WI38 (cell line): ENCODE data around the gene E2F8.

Experiments
- H3K4me3 ChIP-seq: 2 replicates; pipeline ENCODE4 v1.5.1; 2011; ENCODE audit warnings: low read depth, mild to moderate bottlenecking, control low read depth, low read length
- CTCF ChIP-seq: IDR thresholded peaks from 2 replicates; pipeline ENCODE4 v1.5.1; 2012; ENCODE audit warnings: low read depth, mild to moderate bottlenecking, control low read depth, low read length

E2F8 gene

DNA sequence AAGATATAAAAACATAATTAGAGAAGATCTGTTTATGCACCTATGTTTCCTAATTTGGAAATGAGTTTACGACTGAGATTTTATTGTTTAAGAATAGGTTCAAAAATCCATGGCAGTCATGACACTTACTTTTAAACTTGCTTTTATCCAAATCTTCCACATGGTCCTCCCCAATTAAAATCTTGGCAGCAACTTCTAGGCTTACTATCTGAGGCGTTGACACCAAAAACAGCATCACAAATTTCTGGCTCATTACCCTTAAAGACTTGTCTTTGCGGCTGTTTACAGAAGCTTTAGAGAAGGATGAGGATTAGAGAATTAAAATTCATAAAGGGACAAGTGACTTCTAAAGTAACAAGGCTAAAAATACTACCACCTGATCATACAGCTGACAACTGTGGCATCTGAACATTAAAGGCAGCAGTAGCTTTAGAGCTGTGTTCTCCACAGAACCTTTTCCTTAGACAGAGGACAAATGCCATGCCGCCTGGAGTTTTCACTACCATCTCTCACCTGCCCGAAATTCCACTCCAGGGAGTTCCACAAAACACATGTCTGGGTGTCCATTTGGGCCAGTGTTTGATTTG is 6.4 kb downstream of the E2F8 start:
- no peak overlapping the region for H3K4me3 ChIP-seq
- no peak for TF ChIP-seq CTCF

DNA sequence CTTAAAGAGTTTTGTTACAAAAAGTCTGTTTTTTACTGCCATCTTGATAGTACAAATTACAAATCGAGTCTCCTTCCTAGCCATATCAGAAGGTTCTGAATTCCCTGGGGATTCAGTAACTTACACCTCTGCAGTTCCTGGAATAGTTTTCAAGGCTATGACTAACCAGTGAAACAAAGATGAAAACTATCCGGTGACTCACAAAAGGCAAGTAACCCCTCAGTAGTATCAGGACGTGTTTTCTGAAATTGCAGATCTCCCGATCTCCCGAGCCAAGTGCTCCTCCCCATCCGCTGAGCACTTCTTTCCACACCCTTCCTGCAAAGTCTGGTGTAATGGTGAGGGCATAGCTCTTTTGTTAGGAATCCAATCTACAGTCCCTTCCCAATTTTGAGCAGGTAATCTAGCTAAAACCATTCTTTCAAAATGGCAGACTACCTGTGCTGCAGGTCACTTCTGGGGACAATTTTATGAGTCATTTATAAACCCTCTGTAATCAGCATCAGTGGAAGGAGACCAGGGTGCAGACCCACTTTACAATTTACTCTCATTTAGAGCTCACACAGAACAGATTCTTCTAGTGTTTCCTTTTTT is 7.7 kb downstream of the E2F8 start:
- no peak overlapping the region for H3K4me3 ChIP-seq
- no peak for TF ChIP-seq CTCF

DNA sequence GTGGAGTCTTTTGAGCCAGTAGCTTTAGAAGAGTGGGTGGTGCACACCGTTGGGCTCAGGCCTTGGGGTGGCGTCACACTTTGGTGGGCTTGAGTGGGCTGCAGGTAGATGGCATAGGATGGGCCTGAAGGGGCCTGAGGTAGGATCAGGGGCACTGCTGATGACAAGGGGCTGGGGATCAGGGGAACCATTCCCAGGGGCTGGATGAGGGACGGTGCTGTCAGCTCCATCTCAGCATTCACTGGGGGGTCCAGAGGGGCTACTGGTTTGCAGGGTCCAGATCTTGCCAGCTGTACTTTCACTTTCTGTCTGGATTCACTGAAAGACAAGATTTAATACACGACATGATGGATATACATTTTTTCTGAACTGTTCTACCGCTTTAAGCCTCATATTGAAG is 11.1 kb downstream of the E2F8 start:
- H3K4me3 ChIP-seq: no peak overlapping the region
- no peak for TF ChIP-seq CTCF

DNA sequence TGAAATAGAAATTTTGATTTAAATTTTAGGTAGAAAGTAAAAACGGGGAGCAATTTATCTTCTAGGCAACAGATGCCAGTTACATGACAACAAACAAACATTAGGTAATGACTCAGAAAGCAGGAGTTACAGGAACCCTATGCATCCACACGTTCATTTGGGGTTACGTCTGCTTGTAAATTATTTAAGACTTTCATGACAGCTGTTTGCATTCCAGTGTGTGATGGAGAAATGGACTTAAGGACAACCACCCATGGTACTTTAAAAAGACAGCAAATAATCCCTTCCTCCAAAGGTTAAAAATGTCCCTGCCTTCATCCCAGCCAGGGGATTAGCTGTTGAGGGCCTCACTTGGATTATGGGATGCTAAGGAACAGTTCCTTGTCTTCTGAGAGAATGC is 11.8 kb downstream of the E2F8 start:
- no peak for TF ChIP-seq CTCF
- H3K4me3 ChIP-seq: no peak overlapping the region

DNA sequence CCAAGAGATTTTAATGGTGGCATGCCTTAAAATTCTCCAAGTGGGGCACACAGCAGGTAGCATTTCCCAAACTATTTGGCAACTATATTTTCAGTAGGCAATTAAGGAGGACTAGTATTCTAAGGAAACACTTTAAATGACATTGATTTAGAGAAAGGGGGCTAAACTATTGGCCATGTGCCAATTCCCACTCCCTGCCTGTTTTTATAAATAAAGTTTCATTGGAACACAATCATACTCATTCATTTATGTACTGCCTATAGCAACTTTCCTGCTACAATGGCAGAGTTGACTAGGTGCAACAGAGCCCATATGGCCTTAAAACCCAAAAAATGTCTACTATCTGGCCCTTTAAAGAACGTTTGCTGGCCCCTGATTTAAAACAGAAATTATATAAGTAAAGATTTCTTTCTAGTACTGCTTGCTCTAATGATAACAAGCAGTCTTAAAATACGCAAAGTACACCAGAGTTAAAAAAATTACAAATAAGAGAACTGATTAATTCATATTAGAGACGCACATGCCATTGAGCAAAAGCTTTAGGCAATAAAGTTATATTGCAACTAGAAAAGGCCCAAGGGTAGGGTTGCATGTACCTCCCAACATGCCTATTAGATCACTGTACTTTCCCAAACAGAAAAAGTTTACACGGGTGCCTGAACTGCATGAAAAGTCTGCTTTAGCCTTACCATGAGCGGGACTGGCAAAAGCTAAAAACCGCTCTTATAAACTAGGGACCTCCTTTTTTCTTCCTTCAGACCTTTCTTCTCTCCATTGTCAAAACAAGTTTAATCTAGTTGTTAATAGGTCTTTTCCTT is 14.2 kb downstream of the E2F8 start:
- no peak overlapping the region for H3K4me3 ChIP-seq
- TF ChIP-seq CTCF: no peak

DNA sequence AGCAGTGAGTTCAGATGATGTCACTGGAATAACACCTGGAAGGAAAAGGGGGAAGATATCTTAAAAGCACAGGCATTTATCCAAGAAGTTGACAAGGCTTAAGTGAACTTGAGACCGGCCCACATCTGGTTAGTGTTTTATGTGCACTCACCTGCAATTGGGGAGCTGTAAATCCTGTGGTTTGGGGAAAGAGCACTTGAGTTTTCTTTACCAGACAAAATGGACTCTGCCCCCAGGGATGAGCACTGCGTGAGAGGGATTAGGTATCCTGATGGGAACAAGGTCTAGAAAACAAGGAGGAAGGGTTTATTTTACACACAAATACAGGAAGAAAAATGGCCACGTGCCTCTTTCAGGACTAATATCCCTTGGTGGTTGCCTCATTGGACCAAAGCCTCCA is 15.2 kb downstream of the E2F8 start:
- H3K4me3 ChIP-seq: no peak overlapping the region
- TF ChIP-seq CTCF: no peak

- no peak overlapping the region for H3K4me3 ChIP-seq
- TF ChIP-seq CTCF: no peak
Observed at GRCh38 chr11:19225123-19225522, 15.6 kb downstream of the E2F8 start.
